ENCODE data around the gene VPS4A. TPM values are rescaled to one million over a fixed set of nuclear protein-coding genes. Genes with fewer than 3 reads are reported as not detected.

Gene VPS4A
- total RNA-seq, 2 donors from 2014 or later, result 29.8 to 30.7 TPM

- no peaks in the 10 kb centered on the region for H3K36me3 ChIP-seq (replicated peaks in 1 of 2; ENCODE audit: insufficient read depth in 1 of 2, low read depth in 2 of 2)
- intact Hi-C loops (cut with DNase I), result no loop called here
- ATAC-seq (no peak), DNase-seq (no peak)
- TF ChIP-seq CTCF (IDR thresholded peaks at IDR 0.05), result no peak
- TF ChIP-seq POLR2A (IDR thresholded peaks at IDR 0.05), result no peak
- H3K4me1 ChIP-seq, result no peaks in the 10 kb centered on the region
- H3K4me3 ChIP-seq, result no peak overlapping the region
- no peaks in the 10 kb centered on the region for H3K27me3 ChIP-seq
- H3K9me3 ChIP-seq, result no peaks in the 10 kb centered on the region
- 83 to 97% methylated on average over 2 of the region's 2 CpGs for WGBS, 2 donors
- H3K27ac ChIP-seq, result no peak overlapping the region
Observed at GRCh38 chr16:69270831-69271230, 40.3 kb upstream of the VPS4A start.

- no peak for DNase-seq
- Histone ChIP-seq H3K4me1 (no peaks in the 10 kb centered on the region), H3K4me3 (no peak overlapping the region), H3K9me3 (no peaks in the 10 kb centered on the region), H3K27ac (no peak overlapping the region), H3K27me3 (no peaks in the 10 kb centered on the region), H3K36me3 (replicated peaks in 1 of 2; ENCODE audit: insufficient read depth in 1 of 2, low read depth in 2 of 2) (no peaks in the 10 kb centered on the region)
- no peak for TF ChIP-seq POLR2A (IDR thresholded peaks at IDR 0.05)
- no peak for TF ChIP-seq CTCF (IDR thresholded peaks at IDR 0.05)
- 83 to 88% methylated on average over 4 of the region's 4 CpGs for WGBS, 2 donors
- intact Hi-C loops (cut with DNase I), result no loop called here
- no peak for ATAC-seq
Observed at GRCh38 chr16:69273009-69273408, 38.1 kb upstream of the VPS4A start.

GRCh38 chr16:69274699-69275235 lies 36.4 kb upstream of the VPS4A start:
- TF ChIP-seq CTCF (IDR thresholded peaks at IDR 0.05) (no peak), POLR2A (IDR thresholded peaks at IDR 0.05) (no peak)
- no peaks in the 10 kb centered on the region for H3K36me3 ChIP-seq (replicated peaks in 1 of 2; ENCODE audit: insufficient read depth in 1 of 2, low read depth in 2 of 2)
- no peaks in the 10 kb centered on the region for H3K27me3 ChIP-seq
- H3K9me3 ChIP-seq, result no peaks in the 10 kb centered on the region
- DNase-seq (no peak), ATAC-seq (no peak)
- peak overlapping the region in 1 of 4 donors; percentile 6 for H3K27ac ChIP-seq
- H3K4me1 ChIP-seq, result no peaks in the 10 kb centered on the region
- H3K4me3 ChIP-seq, result no peak overlapping the region
- intact Hi-C loops (cut with DNase I), result no loop called here
- WGBS, 2 donors, result 78 to 96% methylated on average over 4 of the region's 4 CpGs

- H3K27ac ChIP-seq, result peak overlapping the region in 1 of 4 donors; percentile 21
Observed at GRCh38 chr16:69276148-69277115, 34.7 kb upstream of the VPS4A start.

More at GRCh38 chr16:69276148-69277115, 34.7 kb upstream of the VPS4A start:
- WGBS, 2 donors, result 56 to 62% methylated on average over 7 of the region's 7 CpGs
- Histone ChIP-seq H3K27me3 (no peaks in the 10 kb centered on the region), H3K4me3 (no peak overlapping the region), H3K4me1 (no peaks in the 10 kb centered on the region), H3K36me3 (replicated peaks in 1 of 2; ENCODE audit: insufficient read depth in 1 of 2, low read depth in 2 of 2) (no peaks in the 10 kb centered on the region), H3K9me3 (no peaks in the 10 kb centered on the region)
- ATAC-seq (peak; percentile 45), DNase-seq (peak in 3 of 4 donors; percentile 29 to 50 (median 37))
- intact Hi-C loops (cut with DNase I), result no loop called here
- TF ChIP-seq POLR2A (IDR thresholded peaks at IDR 0.05) (no peak), CTCF (IDR thresholded peaks at IDR 0.05) (no peak)

All from body of pancreas (tissue), 4 donors.